NCI-H2029 treated with DMSO at 0.1 percent for 48 hours (cell line): ENCODE results near the gene MYL9.
A peak's percentile ranks its signal among the peaks of the same experiment; 100 is the strongest.

ENCODE experiments used
- DNase-seq: peaks from one replicate; lab custom pipeline; 2025; lab: John Stamatoyannopoulos, UW

MYL9 gene

DNA sequence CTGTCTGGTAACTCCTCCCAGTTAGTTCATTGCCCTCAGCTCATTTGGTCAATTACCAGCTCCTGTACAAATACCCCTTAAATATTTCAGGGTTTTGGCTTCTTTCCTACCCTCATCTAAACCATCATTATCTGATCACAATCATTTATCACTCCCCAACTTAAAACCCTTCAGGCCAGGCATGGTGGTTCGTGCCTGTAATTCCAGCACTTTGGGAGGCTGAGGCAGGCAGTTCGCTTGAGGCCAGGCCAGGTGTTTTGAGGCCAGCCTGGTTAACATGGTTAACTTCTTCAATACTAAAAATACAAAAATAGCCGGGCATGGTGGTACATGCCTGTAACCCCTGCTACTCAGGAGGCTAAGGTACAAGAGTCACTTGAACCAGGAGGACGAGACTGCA, 41.5 kb downstream of the MYL9 start:
- DNase-seq, result no peak

DNA sequence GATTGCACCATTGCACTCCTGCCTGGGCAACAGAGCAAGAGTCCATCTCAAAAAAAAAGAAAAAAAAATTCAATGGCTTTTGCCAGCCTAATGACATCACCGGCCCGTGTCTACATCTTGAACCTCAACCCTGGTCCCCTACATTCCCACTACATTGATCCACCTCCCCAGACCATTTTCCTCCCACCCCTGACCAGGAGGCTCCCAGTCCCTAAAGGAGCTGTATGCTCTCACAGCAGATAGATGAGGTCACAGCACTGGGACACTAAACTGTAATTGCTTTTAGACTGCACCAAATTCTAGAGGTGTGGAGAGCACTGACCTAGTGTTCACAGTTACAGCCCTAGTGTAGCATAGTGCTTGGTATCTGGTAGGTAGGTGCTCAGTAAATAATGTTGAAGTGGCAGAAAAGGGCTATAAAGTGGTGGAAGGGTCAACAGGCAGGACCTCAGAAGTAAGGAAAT, 42.7 kb downstream of the MYL9 start:
- DNase-seq, result no peak

- DNase-seq, result no peak
These were observed 44.2 kb downstream of the MYL9 start for GRCh38 chr20:36585410-36586125.

DNA sequence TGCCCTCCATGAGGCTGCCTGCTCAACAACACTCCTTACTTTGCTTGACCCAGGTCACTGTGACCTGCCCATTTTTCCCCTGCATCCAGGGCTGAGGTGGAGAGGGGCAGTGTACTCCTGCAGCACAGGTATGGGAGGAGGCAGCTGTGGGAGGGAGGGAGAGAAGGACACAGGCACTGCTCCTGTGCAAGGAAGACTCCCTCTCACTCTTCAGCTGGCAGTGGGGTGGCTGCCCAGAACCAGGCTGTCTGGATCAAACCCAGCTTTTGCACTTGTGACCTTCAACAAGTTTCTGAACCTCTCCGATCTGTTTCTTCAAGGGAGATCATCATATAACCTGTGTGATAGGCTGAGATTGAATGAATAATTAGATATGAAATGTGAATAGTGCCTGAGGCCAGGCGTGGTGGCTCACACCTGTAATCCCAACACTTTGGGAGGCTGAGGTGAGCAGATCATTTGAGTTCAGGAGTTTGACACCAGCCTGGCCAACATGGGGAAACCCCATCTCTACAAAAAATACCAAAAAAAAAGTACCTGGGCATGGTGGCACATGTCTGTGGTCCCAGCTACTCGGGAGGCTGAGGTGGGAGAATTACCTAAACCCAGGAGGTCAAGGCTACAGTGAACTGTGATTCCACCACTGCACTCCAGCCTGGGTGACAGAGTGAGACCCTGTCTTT, 46.2 kb downstream of the MYL9 start:
- no peak for DNase-seq

- DNase-seq, result peak; percentile 45
These were observed 50.0 kb downstream of the MYL9 start for GRCh38 chr20:36591281-36591680.

DNA sequence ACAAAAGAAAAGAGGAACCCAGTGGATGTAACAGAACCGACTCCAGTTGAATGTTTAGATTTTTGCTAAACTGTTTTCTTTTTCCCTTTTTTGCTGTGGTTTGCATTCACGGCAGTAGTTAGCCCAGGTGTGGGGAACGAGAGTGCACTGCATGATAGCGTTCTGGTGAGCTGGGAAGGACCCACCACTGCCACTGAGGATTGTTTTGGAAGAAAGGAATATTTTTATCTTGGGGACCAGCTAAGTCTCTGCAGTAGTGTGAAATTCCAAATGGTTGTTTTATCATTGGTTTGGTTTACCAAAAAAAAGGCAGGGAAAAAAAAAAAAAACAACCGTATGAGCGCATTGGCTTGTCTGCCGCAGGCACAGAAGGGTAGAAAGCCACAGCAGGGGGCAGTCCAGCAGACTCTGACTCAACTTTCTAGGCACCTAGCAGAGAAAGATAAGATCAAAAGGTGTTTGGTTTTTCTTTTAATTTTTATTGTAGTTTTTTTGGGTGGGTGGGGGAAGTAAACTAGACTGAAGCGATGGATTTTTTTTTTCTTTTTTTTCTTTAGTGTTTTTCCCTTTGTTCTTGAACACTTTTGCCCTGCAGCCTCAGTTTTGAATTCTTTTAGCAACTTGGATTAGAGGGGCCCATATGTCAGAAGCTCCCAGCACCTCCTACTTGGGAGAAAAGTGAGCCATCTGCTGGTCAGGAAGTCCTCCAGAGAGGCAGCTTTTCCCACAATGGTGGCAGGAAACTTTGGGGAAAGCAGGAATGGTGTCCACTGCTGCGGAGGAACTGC, 50.7 kb downstream of the MYL9 start:
- no peak for DNase-seq

DNA sequence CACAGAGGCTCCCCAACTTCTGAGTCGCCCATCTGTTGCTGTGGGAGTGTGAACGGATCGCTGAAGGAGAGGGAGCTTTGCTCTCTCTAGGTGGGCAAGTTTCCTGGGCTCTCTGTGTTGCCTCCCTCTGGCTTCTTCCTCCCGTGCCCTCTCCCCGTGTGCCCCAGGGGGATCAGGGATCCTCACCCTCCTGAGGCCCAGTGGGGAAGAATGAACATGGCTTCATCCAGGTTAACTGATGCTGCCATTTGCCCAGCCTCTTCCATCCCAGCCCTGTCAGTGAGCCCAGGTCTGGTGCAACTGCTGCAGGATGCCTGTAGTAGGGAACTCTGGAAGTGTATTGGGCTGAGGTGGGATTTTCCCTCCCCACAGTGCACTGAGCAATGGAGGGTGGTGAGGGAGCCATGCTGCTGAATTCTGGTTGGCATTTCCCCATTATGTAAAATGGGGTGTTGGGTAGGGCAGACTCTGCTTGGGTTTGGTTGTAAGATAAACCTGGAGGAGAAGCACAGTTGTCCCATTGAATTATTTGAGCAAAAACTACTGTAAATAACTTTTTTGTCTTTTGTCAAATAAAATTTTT, 52.1 kb downstream of the MYL9 start:
- no peak for DNase-seq

DNA sequence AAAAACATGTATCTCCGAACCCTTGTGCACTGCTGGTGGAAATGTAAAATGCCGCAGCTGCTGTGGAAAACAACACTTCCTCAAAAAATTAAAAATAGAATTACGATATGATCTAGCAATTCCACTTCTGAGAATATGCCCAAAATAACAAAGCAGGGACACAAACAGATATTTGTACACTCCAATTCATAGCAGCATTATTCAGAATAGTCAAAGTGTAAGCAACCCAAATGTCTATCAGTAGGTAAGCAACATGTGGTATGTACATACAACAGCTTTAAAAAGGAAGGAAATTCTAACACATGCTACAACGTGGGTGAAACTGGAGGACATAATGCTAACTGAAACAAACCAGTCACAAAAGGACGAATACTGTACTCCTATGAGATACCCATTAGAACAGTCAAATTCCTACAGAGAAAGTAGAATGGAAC, 58.6 kb downstream of the MYL9 start:
- DNase-seq, result no peak
